Activated CD4-positive, CD25-positive, alpha-beta regulatory T cell treated with anti-CD3 and anti-CD28 coated beads, Interleukin-2, amount 50 U/mL, for 24 hours (primary cell): ENCODE data around the gene PRKCQ.

Experiments used
- ATAC-seq, 2 donors: fragments of 150-1000 bp; cut with Tn5 transposase; one replicate each; pipeline ENCODE4 v1.10.0; 2021; ENCODE audit warnings: mild to moderate bottlenecking in 1 of 2, moderate library complexity in 1 of 2

The PRKCQ gene

DNA sequence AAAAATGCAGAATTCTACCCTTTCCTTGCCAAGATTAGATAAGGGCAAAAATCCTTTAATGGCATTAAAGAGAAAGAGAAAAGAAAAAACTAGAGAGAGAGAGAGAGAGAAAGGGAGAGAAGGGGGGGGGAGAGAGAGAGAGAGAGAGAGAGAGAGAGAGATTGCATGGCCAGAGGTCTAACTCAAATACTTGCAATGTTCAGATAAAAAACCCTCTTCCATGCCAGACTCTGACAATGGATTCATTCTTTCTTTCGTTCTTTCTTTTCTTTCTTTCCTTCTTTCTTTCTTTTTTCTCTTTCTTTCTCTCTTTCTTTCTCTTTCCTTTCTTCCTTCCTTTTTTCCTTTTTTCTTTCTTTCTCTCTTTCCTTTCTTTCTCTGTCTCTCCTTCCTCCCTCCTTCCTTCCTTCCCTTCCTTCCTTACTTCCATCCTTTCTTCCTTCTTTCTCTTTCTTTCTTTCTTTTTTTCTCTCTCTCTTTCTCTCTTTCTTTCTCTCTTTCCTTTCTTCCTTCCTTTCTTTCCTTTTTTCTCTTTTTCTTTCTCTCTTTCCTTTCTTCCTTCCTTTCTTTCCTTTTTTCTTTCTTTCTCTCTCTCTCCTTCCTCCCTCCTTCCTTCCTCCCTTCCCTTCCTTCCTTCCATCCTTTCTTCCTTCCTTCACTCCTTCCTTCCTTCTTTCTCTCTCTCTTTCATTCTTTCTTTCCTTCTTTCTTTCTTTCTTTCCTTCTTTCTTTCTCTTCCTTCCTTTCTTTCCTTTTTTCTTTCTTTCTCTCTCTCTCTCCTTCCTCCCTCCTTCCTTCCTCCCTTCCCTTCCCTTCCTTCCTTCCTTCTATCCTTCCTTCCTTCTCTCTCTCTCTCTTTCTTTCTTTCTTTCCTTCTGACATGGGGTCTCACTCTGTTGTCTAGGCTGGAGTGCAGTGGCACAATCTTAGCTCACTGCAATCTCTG lies 175.7 kb downstream of the PRKCQ start:
- no peak for ATAC-seq

DNA sequence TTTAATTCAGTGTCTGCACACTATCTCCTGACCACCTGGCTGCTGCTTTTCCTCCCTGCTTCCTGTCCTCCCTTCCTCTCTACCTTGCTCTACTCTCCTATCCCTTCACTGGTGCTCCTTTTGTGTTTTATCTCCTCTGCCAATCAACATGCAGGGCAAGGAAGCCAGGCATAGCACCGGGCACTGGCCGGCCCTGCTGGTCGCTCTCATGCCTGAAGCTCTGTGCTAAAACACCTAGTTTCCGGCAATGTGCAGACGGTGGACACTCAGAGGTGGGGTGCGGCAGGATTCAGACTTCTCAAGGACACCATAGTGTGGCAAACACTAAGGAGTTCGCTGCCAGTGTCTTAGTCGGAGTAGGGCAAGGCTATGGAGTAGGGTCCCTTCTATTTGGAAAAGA lies 177.1 kb downstream of the PRKCQ start:
- no peak for ATAC-seq

DNA sequence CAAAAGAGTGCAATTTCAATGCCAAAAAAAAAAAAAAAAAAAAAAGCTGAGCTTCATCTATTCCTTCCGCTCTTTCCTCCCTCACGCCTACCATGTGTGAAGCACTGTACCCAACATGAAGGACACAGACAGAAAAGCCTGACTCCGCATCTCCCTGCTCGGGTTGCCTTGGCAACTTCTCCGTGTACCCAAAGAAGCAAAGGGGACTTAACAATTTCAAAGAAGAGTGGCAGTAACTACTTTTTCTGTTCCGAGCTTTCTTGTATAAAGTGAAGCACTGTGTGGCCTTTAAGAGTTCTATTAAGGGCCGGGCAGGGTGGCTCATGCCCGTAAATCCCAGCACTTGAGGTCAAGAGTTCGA lies 177.7 kb downstream of the PRKCQ start:
- no peak for ATAC-seq

DNA sequence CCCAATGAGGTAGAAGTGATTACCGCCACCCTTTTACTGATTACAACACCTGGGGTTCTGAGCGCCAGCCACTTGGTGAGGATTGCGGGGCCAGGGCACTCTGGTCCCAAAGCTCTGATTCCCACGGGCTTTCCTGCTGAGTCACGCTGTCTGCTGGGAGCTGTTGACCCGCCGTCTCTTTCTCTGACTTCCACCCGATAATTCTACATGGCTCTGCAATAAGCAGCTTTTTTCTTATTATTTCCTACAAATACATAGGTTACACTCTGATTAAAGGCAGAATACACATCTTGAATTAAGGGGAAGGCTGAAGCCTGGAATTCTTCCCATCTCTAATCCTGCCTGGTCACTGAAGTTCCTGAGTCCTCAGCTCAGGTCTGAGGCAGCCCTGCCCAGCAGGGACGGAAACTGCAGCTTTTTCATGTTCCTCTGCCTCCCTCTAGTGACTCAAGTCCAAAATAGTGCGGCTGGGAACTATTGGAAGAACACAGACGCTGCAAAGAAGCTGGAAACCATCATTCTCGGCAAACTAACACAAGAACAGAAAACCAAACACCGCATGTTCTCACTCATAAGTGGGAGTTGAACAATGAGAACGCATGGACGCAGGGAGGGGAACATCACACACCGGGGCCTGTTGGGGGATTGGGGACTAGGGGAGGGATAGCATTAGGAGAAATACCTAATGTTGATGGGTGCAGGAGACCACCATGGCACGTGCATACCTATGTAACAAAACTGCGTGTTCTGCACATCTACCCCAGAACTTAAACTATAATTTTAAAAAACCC lies 178.3 kb downstream of the PRKCQ start:
- peak; percentile 62 to 73 for ATAC-seq

DNA sequence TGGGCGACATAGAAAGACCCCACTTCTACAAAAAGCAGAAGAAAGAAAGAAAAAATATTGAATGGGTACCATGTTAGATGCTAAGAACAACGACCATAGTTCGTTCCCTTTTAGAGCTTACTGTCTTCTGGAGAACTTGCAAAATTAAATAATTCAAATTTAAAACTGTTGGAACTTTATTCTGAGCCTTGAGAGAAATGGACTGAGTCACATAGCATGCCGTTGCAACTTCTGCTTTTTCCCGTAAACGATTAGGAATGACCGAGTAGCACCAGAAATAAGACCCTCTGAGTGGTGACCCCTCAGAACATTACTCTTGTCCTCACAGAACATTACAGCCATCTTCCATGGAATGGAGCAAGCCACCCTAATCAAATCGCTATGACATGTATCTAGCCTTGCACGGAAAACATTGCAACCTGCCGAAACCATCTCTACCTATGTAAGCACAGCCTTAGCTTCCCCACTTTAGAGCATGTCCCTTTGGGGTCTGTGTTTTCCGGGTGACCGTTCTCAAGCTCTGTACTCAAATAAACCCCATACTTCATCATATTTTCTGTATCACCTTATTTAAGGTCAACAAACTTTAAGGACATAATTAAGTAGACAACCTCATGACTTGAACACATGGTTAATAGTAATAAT lies 179.1 kb downstream of the PRKCQ start:
- ATAC-seq = no peak

DNA sequence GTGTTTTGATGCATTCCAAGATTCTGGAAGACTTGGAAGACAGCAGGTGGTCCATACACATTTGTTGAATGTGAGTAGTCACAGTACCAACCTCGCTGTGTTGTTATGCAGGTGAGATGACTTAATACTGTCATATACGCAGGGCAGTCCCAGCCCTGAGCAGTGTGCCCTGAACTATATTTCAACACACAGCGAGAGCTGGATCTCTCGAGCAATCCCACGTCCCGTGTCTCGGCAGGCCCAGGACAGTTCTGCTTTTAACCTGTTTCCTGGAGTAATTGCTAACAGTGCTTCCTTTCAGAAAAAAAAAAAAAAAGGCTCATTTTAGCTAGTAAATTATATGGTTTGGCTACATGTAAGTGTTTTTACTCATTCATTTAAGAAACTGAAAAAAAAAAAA lies 179.7 kb downstream of the PRKCQ start:
- ATAC-seq = no peak

DNA sequence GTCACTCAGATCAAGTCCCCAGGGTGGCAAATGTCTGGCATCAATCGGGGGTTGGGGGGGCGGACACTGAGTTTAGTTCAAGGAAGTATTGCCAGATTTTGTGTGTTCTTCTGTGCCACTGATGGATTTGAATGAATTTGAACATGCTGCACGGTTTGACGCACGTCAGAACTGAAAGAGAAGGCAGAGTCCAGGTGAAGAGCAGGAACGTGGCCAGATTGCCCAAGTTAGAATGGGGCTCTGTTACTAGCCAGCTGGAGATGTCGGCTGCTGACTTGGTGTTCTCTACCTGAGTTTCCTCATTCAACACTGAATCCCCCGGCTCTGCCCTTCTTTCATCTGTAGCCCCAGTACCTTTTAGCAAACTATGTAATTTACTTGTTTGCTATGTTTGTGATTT lies 180.2 kb downstream of the PRKCQ start:
- ATAC-seq = no peak

DNA sequence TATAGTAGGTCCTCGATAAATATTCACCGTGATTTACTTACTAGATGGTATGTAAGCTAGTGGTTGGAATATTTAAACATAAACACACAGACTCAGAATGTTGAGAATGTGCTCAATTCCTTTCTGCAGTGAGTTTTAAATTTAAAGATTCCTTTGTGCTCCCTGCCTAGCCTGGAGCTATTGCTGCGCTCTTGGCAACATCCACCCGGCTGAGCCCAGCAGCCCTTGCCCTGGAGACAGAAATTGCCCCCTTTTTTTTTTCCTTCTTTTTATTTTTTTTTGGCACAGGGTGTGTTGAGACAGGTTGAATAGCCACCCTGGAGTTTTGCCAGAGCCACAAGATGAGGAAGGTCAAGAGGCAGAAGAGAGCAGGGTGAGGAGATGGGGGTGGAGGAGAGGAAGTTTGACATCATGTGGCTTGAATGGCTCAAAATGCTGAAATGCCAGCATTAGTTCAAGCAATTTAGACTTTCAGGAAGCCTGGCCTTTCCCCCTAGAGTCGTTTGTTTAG lies 180.8 kb downstream of the PRKCQ start:
- no peak for ATAC-seq

DNA sequence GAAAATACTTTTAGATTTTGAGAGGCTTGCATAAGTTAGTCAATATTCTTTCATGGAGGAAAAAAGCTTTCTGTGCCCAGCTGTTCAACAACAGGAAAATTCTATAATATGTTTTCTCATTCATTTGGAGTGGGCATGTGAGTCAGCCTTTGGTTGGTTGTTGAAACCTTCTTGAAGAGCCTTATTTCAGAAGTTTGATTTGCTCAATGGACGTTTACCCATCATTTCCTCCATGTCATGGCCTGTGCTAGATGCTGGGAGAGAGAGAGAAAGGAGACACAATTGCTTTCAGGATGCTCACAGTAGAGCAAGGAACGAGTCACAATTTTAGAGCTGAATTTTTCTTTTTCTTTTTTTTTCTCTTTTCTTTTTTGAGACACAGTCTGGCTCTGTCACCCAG lies 181.7 kb downstream of the PRKCQ start:
- ATAC-seq = no peak

DNA sequence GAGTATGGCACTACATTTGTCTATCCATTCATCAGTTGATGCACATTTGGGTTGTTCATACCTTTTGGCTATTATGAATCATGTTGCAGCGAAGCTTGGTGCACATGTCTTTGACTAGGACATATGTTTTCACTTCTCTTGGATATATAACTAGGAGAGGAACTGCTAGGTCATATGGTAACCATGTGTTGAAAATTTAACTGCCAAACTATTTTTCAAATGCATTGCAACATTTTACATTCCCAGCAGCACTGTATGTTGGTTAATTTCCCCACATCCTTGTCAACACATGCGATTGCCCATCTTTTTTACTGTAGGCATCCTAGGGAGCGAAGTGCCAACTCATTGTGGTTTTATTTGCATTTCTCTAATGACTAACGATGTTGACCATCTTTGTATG lies 183.4 kb downstream of the PRKCQ start:
- ATAC-seq = no peak

DNA sequence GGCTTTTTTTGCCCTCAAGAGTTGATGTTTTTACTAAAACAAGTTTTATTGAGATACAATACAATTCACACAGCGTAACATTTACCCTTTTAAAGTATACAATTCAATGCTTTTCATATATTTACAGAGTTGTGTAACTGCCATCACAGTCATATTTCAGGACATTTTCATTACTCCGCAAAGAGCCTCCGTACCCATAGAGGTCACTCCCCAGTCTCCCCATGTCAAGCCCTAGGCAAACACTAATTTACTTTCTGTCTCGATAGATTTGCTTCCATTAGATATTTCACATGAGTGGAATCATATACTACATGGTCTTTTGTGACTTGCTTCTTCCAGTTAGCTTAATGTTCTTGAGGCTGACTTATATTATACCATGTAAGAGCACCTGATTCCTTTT lies 183.8 kb downstream of the PRKCQ start:
- no peak for ATAC-seq

DNA sequence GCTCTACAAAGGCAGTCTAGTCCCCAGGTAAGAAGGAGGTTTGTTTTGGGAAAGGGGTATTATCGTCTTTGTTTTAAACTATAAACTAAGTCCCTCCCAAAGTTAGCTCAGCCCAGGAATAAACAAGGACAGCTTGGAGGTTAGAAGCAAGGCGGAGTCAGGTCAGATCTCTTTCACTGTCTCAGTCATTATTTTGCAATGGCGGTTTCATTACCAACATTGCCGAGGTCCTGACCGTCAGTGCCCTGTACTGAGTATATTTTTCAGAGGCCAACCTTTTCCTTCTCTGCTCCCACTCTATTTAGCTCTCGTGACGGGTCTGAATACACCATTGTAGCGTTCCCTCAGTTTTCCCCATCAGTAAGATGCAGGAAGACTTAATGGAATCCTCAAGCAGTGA lies 184.5 kb downstream of the PRKCQ start:
- ATAC-seq = no peak

DNA sequence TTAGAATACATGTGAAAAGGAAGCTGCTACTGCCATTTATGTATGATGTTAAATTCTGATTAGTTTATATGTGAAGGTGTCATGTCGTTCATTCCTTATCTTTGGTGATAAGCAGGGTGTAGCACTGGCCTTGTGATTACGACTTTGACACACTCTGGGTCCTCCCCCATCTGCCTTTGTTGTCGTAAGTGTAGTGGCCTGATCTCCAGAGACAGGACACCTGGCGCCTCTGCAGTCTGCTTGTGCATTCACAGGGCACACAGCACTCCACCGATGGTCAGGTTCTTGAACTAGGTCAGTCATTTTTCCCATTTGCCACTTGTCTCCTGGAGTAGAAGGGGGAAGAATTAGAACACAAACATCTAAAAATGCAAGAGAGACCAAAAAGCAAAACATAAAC lies 186.0 kb downstream of the PRKCQ start:
- ATAC-seq = no peak

DNA sequence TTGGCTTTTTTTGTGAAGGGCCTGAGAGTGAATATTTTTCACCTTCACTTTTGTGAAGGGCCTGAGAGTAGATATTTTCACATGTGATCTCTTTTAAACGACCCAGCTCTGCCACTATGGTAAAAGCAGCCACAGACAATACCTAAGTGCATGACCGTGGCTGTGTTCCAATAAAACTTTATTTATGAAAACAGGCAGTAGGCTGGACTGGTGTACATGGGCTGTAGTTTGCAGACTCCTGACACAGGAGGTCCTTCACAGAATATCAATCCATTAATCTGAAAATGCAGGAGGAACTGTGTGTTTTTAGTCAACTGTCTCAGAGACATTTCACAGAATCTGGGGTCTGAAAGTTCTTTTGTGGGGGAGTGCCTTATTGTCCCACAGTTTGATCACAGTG lies 186.9 kb downstream of the PRKCQ start:
- ATAC-seq = no peak

DNA sequence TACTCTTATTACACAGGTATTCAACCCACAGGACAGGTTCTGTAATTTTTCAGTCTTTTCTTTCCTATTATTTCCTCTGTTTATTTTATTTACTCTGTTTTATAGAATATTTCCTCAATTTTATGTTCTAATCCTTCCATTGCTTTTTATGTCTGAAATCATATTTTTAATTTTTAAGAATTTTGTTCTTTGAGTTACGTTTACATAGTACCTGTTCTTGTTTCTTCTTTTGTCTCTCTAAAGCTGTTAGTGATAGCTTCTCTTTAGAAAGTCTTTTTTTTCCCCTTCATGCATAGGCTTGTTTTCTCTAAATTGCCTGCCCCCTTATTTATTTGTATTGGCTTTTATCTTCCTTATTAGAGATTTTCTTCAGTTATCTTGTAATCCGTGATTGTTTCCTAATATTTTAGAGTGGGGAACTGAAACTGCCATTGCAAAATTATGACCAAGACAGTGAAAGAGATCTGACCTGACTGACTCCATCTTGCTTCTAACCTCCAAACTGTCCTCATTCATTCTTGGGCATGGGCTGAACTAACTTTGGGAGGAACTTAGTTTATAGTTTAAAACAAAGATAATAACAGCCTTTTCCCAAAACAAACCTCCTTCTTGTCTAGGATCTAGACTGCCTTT lies 189.7 kb downstream of the PRKCQ start:
- no peak for ATAC-seq

DNA sequence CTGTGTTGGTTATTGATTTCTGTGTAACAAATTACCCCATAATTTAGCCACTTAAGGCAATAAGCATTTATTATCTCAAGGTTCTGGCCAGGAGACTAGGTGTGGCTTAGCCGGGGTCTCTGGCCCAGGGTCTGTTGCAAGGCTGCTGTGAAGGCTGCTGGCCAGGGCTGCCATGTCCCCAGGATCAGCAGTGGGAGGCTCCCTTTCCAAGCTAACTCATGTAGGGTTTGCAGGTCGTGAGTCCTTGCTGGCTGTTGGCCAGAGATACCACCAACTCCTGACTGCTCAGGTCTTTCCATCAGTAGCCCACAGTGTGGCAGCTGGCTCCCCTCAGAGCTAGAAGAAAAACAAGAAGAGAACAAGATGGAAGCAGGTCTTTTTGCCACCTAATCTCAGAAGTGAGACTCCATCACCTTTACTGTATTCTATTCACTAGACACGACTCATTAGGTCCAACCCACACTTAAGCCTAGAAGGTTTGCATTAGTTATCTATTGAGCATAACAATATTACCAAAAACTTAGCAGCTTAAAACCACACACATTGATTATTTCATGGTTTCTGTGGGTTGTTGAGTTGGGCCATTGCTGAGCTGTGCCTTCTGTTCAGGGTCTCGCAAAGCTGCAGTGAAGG lies 191.7 kb downstream of the PRKCQ start:
- ATAC-seq = peak; percentile 77 to 80

DNA sequence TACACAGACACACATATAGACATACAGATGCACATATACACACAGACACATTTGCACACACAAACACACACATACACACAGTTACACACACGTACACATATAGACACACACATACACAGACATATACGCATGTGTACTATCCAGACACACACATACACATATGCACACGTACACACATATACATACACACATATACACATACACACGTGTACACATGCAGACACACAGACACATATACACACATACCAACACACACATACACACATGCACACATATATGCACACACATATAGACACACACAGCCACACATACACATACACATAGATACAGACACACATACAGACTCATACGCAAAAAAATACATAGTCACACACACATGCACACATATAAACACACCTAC lies 193.1 kb downstream of the PRKCQ start:
- ATAC-seq = no peak

DNA sequence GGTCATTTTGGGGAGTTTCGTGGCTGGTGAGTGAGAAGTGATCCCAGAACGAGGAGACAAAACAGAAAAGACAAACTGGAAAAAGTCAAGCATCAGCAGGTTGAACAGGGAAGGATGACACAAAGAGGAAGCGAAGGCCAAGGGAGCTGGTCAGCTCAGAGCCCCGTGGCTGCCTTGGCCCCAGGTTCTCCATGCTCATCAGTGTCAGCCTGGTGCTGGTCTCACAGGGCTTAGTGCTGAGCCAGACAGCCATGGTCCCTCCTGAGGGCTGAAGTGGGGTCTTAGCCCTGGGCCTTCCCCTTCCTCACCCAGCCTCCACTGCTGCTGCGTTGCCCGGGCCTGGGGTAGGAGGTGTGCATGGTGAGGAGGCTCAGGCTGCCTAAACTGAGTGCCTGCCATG lies 193.7 kb downstream of the PRKCQ start:
- no peak for ATAC-seq

DNA sequence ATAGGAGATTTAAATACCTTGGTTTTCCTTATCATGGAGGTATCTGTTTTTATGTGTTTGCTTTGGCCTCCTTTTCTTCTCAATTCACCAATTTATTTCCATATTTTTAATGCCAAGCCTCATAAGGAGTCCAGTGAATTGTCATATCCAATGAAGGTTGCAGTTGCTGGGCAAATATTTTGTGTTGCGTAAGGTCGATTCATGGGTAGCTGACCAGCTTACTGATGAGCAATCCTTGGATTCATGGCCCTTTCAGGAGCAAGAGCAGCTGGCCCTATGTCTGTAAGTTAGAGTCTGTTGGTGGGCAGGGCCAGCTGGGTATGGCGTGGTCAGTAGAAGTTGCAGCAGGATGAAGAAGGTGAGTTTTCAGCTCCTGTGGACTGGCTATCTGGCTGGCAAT lies 194.4 kb downstream of the PRKCQ start:
- no peak for ATAC-seq

DNA sequence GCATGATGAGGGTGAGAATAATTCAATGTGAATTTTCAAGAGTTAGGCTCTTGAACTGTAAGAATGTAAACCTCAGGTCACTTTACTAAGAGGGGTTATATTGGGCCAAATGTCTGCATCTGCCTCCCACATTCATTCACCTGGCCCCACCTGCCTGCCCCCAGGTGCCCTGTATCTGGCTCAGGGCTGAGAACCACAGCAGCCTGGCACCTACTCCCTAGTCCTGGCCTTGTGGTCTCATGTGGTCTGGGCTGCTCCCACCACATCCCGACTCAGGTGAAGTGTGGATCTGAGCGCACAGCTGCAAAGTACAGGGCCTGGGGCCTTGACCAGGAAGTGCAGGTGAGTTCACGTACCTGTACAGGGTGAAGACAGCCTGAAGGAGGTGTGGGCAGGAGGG lies 195.2 kb downstream of the PRKCQ start:
- ATAC-seq = no peak

DNA sequence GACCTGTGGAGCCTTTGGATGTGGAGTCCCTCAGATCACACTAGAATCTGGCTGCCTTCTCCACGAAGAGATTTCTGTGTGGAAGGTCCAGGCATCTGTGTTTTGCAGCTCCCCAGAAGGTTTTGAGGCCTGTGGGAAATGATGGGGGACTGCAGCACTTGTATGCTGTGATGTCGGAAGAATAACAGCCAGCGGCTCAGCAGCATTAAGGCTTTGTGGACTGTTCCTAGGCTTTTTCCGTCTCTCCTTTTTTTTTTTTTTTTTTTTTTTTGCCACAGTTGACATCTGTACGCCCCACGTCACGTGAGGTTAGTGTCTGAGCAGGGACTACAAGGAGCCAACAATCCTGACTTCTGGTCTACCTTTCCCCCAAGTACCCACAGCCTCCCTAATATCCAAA lies 196.0 kb downstream of the PRKCQ start:
- ATAC-seq = no peak

DNA sequence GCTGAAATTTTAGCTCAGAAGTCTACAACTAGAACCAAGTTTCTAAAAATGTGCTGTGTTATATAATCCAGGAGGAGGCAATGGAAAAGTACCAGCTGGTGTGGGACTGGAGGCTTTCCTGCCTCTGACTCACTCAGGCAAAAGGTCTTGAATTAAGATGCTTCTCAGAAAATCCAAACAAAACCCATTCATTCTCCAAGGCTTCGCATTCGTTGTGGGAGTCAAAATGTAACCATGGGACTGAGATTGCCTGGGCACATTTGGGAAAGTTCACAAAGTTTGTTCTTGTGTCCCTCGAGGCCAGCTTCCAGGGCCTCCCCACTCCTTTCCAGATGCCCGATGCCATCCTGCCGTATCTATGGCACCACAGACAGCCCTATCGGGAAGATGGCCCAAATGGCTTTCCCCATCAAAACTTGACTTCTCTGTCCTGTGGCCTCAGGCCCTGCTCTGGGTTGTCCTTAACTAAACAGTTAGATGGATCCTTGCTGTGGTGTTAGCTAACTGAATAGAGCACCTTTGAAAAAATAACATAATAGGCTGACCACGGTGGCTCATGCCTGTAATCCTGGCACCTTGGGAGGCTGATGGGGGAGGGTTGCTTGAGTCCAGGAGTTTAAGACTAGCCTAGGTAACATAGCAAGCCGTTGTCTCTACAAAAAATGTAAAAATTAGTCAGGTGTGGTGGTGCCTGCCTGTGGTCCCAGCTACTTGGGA lies 196.8 kb downstream of the PRKCQ start:
- ATAC-seq = no peak
